ENCODE data around the gene PCED1B.

Gene PCED1B

DNA sequence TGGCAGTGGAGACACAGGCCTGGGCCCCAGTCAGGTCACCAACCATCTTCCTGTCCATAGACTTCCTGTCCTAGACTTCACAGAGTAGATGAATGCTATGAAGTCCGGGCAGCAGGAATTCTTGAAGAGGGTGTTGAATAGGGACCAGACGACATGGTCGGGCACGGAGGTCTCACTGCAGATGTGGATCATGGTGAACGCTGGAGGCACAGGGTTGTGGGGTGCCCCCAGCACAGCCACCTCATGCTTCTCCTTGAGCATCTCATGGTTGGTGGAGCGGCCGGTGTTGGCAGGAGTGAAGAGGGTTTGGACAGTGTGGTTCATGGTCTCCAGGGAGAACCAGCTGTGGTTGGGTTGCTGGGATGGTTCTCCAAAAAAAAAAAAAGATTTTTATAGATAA, 56.2 kb downstream of the PCED1B start:
- H3K27me3 ChIP-seq (ENCODE audit: insufficient read depth, low read length): no peaks in the 10 kb centered on the region
- no peaks in the 10 kb centered on the region for H3K4me1 ChIP-seq (ENCODE audit: insufficient read depth, low read length)
- H3K9me3 ChIP-seq (ENCODE audit: insufficient read depth, low read depth, low read length): no peaks in the 10 kb centered on the region
- H3K27ac ChIP-seq (ENCODE audit: low read length): no peak overlapping the region
- H3K4me3 ChIP-seq (ENCODE audit: low read length): no peak overlapping the region
- H3K36me3 ChIP-seq (ENCODE audit: insufficient read depth, low read depth, low read length): no peaks in the 10 kb centered on the region
- H3K9ac ChIP-seq (ENCODE audit: low read depth, low read length): no peak overlapping the region

DNA sequence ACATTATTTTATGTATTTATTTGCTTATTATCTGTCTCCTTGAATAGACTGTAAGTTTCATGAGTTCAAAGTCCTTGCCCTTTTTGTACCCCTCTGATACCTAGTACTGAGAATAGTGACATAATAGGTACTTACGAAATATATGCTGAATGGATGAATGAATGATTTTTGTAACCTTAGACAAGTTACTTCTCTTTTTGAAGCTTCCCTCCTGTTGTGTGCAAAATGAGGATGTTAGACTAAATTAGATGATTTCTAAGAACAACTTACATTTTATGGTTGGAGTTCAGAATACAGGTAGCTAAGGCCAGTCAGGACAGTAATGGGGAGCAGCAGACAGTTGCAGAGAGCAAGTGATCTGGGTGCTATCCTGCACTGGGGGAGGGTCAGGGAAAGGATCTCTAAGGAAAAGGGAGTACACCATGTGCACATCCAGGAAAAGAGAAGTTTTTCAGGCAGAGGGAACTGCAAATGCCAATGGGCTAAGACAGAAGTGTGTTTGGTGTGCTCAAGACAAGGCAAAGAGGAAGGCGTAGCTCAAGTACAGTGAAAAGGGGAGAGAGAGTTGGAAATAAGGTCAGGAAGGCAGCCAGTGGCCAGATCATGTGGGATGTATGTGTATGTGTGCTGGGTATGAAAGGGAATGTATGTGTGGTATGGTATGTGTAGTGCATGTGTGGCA, 59.7 kb downstream of the PCED1B start:
- Histone ChIP-seq H3K4me1 (ENCODE audit: insufficient read depth, low read length) (no peaks in the 10 kb centered on the region), H3K27ac (ENCODE audit: low read length) (no peak overlapping the region), H3K4me3 (ENCODE audit: low read length) (no peak overlapping the region), H3K36me3 (ENCODE audit: insufficient read depth, low read depth, low read length) (no peaks in the 10 kb centered on the region), H3K9me3 (ENCODE audit: insufficient read depth, low read depth, low read length) (no peaks in the 10 kb centered on the region), H3K9ac (ENCODE audit: low read depth, low read length) (no peak overlapping the region), H3K27me3 (ENCODE audit: insufficient read depth, low read length) (no peaks in the 10 kb centered on the region)

DNA sequence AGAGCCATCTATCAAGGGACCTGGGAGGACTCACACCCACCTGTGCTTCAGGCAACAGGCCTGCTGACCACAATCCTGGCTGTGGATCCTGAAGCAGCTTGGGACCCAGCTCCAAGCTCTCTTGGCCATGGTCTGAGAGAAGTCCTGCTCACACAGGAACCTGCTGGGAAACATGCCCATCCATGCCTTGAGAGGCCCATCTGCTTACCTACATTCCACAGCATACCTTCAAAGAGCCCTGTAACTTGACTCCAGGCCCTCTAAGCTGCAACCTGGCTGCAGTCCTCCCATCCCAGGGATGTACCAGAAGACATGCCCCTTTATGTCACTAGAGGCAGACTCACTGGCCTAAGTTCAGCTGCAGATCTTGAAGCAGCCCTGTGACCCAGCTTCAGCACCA, 62.0 kb downstream of the PCED1B start:
- Histone ChIP-seq H3K27ac (ENCODE audit: low read length) (no peak overlapping the region), H3K36me3 (ENCODE audit: insufficient read depth, low read depth, low read length) (no peaks in the 10 kb centered on the region), H3K9ac (ENCODE audit: low read depth, low read length) (no peak overlapping the region), H3K9me3 (ENCODE audit: insufficient read depth, low read depth, low read length) (no peaks in the 10 kb centered on the region), H3K27me3 (ENCODE audit: insufficient read depth, low read length) (no peaks in the 10 kb centered on the region), H3K4me3 (ENCODE audit: low read length) (no peak overlapping the region), H3K4me1 (ENCODE audit: insufficient read depth, low read length) (no peaks in the 10 kb centered on the region)

DNA sequence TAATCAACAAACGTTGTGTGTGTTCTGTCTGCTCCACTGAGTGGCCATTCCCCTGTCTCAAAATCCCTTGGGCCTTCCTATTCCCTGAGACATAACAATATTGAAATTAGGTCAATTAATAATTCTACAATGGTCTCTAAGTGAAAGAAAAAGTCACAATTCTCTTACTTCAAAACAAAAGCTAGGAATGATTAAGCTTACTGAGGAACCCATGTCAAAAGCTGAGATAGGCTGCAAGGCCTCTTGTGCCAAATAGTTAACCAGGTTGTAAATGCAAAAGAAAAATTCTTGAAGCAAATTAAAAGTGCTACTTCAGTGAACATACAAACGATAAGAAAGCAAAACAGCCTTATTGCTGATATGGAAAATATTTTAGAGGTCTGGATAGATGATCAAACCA, 65.3 kb downstream of the PCED1B start:
- Histone ChIP-seq H3K9me3 (ENCODE audit: insufficient read depth, low read depth, low read length) (no peaks in the 10 kb centered on the region), H3K4me1 (ENCODE audit: insufficient read depth, low read length) (peaks cover 3% of the 10 kb centered on the region; the same call in 1 of the 2 replicates), H3K27ac (ENCODE audit: low read length) (no peak overlapping the region), H3K4me3 (ENCODE audit: low read length) (no peak overlapping the region), H3K9ac (ENCODE audit: low read depth, low read length) (no peak overlapping the region), H3K36me3 (ENCODE audit: insufficient read depth, low read depth, low read length) (no peaks in the 10 kb centered on the region), H3K27me3 (ENCODE audit: insufficient read depth, low read length) (no peaks in the 10 kb centered on the region)

DNA sequence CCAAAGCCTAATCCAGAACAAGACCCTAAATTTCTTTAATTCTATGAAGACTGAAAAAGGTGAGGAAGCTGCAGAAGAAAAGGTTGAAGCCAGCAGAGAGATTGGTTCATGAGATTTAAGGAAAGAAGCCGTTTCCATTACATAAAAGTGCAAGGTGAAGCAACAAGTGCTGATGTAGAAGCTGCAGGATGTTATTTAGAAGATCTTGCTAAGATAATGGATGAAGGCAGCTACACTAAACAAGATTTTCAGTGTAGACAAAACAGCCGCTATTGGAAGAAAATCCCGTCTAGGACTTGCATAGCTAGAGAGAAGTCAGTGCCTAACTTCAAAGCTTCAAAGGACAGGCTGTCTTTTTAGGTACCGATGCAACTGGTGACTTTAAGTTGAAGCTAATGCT, 65.8 kb downstream of the PCED1B start:
- no peak overlapping the region for H3K27ac ChIP-seq (ENCODE audit: low read length)
- no peaks in the 10 kb centered on the region for H3K9me3 ChIP-seq (ENCODE audit: insufficient read depth, low read depth, low read length)
- H3K36me3 ChIP-seq (ENCODE audit: insufficient read depth, low read depth, low read length): no peaks in the 10 kb centered on the region
- no peaks in the 10 kb centered on the region for H3K27me3 ChIP-seq (ENCODE audit: insufficient read depth, low read length)
- H3K9ac ChIP-seq (ENCODE audit: low read depth, low read length): no peak overlapping the region
- peaks cover 3% of the 10 kb centered on the region; the same call in 1 of the 2 replicates for H3K4me1 ChIP-seq (ENCODE audit: insufficient read depth, low read length)
- no peak overlapping the region for H3K4me3 ChIP-seq (ENCODE audit: low read length)

DNA sequence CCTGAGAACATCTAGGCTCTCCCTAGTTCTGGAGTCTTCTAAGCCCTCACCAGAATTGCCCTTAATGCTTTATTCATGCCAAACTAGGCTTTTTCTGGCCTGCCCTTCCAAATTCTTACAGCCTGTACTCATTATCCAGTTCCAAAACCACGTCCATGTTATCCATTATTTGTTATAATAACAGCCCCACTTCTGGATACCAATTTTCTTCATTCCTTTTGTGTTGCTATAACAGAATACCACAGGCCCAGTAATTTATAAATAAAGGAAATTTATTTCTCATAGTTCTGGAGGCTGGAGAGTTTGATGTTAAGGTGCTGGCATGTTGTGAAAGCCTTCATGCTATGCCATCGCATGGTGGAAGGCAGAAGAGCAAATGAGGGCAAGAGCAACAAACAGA, 68.3 kb downstream of the PCED1B start:
- Histone ChIP-seq H3K9me3 (ENCODE audit: insufficient read depth, low read depth, low read length) (no peaks in the 10 kb centered on the region), H3K36me3 (ENCODE audit: insufficient read depth, low read depth, low read length) (no peaks in the 10 kb centered on the region), H3K27me3 (ENCODE audit: insufficient read depth, low read length) (no peaks in the 10 kb centered on the region), H3K9ac (ENCODE audit: low read depth, low read length) (no peak overlapping the region), H3K4me1 (ENCODE audit: insufficient read depth, low read length) (peaks cover 3% of the 10 kb centered on the region; the same call in 1 of the 2 replicates), H3K4me3 (ENCODE audit: low read length) (no peak overlapping the region), H3K27ac (ENCODE audit: low read length) (no peak overlapping the region)

DNA sequence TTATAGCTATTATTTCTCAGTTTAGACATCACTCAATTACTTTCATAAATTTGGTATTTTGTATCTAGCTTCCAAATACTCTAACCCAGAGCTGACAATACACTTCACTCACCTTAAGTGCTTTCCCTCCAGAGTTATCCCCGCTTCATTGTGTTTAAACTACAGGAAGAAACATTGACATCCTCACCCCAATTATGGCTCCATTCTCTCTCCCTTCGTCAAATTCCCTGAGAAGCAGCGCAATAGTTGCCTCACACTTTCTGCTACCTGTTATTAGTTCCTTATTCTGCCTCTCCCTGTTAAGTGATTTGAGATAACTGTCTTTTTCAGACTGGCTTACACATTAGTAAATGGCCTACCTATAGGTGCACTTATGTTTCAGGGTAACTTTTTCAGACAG, 69.7 kb downstream of the PCED1B start:
- Histone ChIP-seq H3K27me3 (ENCODE audit: insufficient read depth, low read length) (no peaks in the 10 kb centered on the region), H3K36me3 (ENCODE audit: insufficient read depth, low read depth, low read length) (no peaks in the 10 kb centered on the region), H3K4me1 (ENCODE audit: insufficient read depth, low read length) (peaks cover 3% of the 10 kb centered on the region; the same call in 1 of the 2 replicates), H3K9ac (ENCODE audit: low read depth, low read length) (no peak overlapping the region), H3K27ac (ENCODE audit: low read length) (no peak overlapping the region), H3K4me3 (ENCODE audit: low read length) (no peak overlapping the region), H3K9me3 (ENCODE audit: insufficient read depth, low read depth, low read length) (no peaks in the 10 kb centered on the region)

DNA sequence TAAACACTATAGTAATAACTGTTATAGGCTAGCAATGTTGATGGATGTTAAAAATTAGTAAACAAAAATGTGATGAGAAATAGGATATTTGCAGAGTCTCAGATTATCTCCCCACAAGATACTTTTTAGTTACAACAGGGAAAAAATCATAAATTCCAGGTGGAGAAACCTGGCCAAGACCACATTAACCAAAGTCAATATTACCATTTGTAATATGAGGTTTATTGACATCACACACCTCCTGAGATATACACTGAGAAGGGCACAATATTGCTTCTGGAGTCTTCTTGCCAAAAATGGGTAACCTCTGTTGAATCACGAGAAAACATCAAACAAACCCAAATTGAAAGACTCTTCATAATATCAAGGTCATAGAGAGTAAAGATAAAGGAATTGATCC, 72.7 kb downstream of the PCED1B start:
- Histone ChIP-seq H3K27me3 (ENCODE audit: insufficient read depth, low read length) (no peaks in the 10 kb centered on the region), H3K4me3 (ENCODE audit: low read length) (no peak overlapping the region), H3K4me1 (ENCODE audit: insufficient read depth, low read length) (peaks cover 3% of the 10 kb centered on the region; the same call in 1 of the 2 replicates), H3K27ac (ENCODE audit: low read length) (no peak overlapping the region), H3K36me3 (ENCODE audit: insufficient read depth, low read depth, low read length) (no peaks in the 10 kb centered on the region), H3K9me3 (ENCODE audit: insufficient read depth, low read depth, low read length) (no peaks in the 10 kb centered on the region), H3K9ac (ENCODE audit: low read depth, low read length) (no peak overlapping the region)

DNA sequence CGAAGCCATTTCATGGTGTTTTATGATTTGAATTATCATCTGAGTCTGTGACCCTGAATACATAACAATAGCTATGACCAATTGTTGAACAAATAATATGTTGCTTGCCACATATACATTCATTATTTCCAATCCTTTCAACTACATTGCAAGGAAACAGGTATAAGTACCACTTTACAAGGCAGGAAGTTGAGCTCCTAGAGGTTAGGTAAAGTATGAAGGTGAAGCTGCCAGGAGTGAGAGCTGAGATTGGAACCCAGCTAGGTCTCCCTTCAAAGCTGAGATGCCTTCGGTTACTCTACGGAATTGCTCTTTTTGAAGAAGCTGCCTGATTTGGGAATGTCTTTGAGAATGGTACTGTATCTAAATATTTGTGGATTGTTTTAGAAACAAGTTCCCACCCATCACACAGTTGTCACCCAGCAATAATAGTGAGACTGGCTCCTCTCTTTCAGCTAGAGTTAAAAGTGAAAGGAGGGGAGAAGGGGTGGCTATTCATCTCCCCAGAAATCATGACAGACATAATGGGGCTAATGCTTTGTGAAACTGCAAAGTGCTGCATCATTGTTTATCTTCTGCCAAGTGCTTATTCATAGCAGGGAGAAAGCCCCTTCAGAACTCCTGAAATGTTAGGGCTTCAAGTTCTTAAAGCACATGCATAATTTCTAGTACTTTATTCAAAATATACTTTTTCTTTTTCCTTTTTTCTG, 76.2 kb downstream of the PCED1B start:
- Histone ChIP-seq H3K27me3 (ENCODE audit: insufficient read depth, low read length) (no peaks in the 10 kb centered on the region), H3K9me3 (ENCODE audit: insufficient read depth, low read depth, low read length) (no peaks in the 10 kb centered on the region), H3K9ac (ENCODE audit: low read depth, low read length) (no peak overlapping the region), H3K36me3 (ENCODE audit: insufficient read depth, low read depth, low read length) (no peaks in the 10 kb centered on the region), H3K4me1 (ENCODE audit: insufficient read depth, low read length) (no peaks in the 10 kb centered on the region), H3K27ac (ENCODE audit: low read length) (no peak overlapping the region), H3K4me3 (ENCODE audit: low read length) (no peak overlapping the region)

DNA sequence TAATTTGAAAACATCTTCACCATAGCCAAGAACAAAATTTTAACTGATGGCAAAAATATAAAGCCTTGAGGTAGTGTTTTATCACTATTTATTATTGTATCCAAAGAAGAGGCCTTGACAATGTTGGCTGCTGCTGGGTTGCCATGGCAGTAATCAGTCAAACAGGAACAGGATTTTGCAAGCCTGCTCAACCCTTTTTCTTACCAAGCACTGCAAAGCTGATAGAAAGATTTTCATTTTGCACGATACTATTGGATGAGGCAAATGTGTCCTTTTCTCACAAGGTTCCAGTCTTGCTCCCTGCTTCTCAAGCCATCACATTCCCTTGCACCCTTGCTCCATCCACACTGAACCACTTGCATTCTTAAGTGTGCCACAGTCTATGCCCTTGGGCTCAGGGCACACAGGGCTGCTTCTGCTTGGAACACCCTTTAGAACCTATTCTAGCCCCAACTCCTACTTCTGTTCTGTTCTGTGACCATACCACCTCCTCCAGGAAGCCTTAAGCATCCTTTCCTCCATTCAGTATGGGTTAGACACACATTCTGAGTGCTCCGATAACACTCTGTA, 76.8 kb downstream of the PCED1B start:
- Histone ChIP-seq H3K36me3 (ENCODE audit: insufficient read depth, low read depth, low read length) (no peaks in the 10 kb centered on the region), H3K27me3 (ENCODE audit: insufficient read depth, low read length) (no peaks in the 10 kb centered on the region), H3K27ac (ENCODE audit: low read length) (no peak overlapping the region), H3K4me1 (ENCODE audit: insufficient read depth, low read length) (no peaks in the 10 kb centered on the region), H3K9ac (ENCODE audit: low read depth, low read length) (no peak overlapping the region), H3K4me3 (ENCODE audit: low read length) (no peak overlapping the region), H3K9me3 (ENCODE audit: insufficient read depth, low read depth, low read length) (no peaks in the 10 kb centered on the region)

DNA sequence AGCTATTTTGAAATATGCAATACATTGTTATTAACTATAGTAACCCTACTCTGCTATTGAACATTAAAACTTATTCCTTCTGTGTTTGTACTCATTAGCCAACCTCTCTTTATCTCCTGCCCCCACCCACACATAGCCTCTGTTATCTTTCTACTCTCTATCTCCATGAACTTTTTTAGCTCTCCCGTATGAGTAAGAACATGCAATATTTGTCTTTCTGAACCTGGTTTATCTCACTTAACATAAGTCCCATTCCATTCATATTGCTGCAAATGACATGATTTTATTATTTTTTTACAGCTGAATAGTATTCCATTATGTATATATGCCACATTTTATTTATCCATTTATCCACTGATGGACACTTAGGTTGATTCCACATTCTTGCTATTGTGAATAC, 79.4 kb downstream of the PCED1B start:
- no peaks in the 10 kb centered on the region for H3K36me3 ChIP-seq (ENCODE audit: insufficient read depth, low read depth, low read length)
- H3K4me3 ChIP-seq (ENCODE audit: low read length): no peak overlapping the region

DNA sequence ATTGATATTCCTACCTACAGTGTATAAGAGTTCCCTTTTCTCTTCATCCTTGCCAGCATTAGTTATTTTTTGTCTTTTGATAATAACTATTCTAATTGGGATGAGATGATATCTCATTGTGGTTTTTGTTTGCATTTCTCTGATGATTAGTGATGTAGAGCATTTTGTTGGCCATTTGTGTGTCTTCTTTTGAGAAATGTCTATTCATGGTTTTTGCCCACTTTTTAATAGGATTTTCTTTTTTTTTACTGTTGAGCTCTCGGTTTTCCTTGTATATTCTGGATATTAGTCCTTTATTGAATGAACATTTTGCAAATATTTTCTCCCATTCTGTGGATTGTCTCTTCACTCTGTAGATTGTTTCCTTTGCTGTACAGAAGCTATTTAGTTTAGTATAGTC, 79.9 kb downstream of the PCED1B start:
- Histone ChIP-seq H3K9me3 (ENCODE audit: insufficient read depth, low read depth, low read length) (peaks cover 4% of the 10 kb centered on the region; the same call in 1 of the 2 replicates), H3K4me1 (ENCODE audit: insufficient read depth, low read length) (no peaks in the 10 kb centered on the region), H3K36me3 (ENCODE audit: insufficient read depth, low read depth, low read length) (no peaks in the 10 kb centered on the region)

More for the DNA sequence above, 79.4 kb downstream of the PCED1B start:
- H3K4me1 ChIP-seq (ENCODE audit: insufficient read depth, low read length): no peaks in the 10 kb centered on the region
- H3K9me3 ChIP-seq (ENCODE audit: insufficient read depth, low read depth, low read length): peaks cover 4% of the 10 kb centered on the region; the same call in 1 of the 2 replicates
- no peak overlapping the region for H3K27ac ChIP-seq (ENCODE audit: low read length)
- no peak overlapping the region for H3K9ac ChIP-seq (ENCODE audit: low read depth, low read length)
- no peaks in the 10 kb centered on the region for H3K27me3 ChIP-seq (ENCODE audit: insufficient read depth, low read length)

More for the DNA sequence above, 79.9 kb downstream of the PCED1B start:
- no peak overlapping the region for H3K4me3 ChIP-seq (ENCODE audit: low read length)
- H3K27ac ChIP-seq (ENCODE audit: low read length): no peak overlapping the region
- no peaks in the 10 kb centered on the region for H3K27me3 ChIP-seq (ENCODE audit: insufficient read depth, low read length)
- H3K9ac ChIP-seq (ENCODE audit: low read depth, low read length): no peak overlapping the region
